Keratinocyte (primary cell): Measurements from ENCODE around the gene NRSN1. TPM values are rescaled to one million over a fixed set of nuclear protein-coding genes. Genes with fewer than 3 reads are reported as not detected.

Source experiments
- DNase-seq: peaks from one replicate; pipeline ENCODE4 v3.0.0-alpha.2; 2011; ENCODE audit warnings: low read depth, missing footprints, low spot score
- FAIRE-seq: peaks from 2 replicates; lab custom pipeline; 2011; peaks lifted over from hg19 to GRCh38; lab: Jason Lieb, UNC
- H2AFZ ChIP-seq: 2 replicates; pipeline ENCODE4 v1.6.0; 2012; ENCODE audit warnings: low read length, control low read depth, inconsistent platforms; ENCODE audit not compliant: control insufficient read depth
- H3K27ac ChIP-seq: 2 replicates; pipeline ENCODE4 v1.5.1; 2011; ENCODE audit warnings: low read length; ENCODE audit not compliant: control insufficient read depth, insufficient read depth
- H3K27me3 ChIP-seq: 3 replicates; pipeline ENCODE4 v1.6.0; 2011; ENCODE audit warnings: low read length; ENCODE audit not compliant: control insufficient read depth, insufficient read depth; ENCODE audit errors: extremely low read depth
- H3K36me3 ChIP-seq, 2 experiments: 2 replicates in 1 of 2; 3 replicates in 1 of 2; pipeline ENCODE4 v1.5.1; 2011; ENCODE audit warnings: low read length in 2 of 2, mild to moderate bottlenecking in 1 of 2; ENCODE audit not compliant: control insufficient read depth in 2 of 2, insufficient read depth in 2 of 2; ENCODE audit errors: extremely low read depth in 1 of 2
- H3K4me1 ChIP-seq: 3 replicates; pipeline ENCODE4 v1.5.1; 2011; ENCODE audit warnings: low read length; ENCODE audit not compliant: control insufficient read depth, insufficient read depth; ENCODE audit errors: extremely low read depth
- H3K4me2 ChIP-seq: 3 replicates; pipeline ENCODE4 v1.6.0; 2011; ENCODE audit warnings: low read depth, low read length; ENCODE audit not compliant: control insufficient read depth, insufficient read depth; ENCODE audit errors: extremely low read depth
- H3K4me3 ChIP-seq, 3 experiments: fragments of 200-600 bp in 1 of 3; sonication (generic) in 1 of 3; 2 replicates in 2 of 3; 3 replicates in 1 of 3; pipeline ENCODE4 v1.5.1; 2011 to 2016; ENCODE audit warnings: low read length in 3 of 3, mild to moderate bottlenecking in 3 of 3, control low read depth in 2 of 3, inconsistent platforms in 1 of 3, low read depth in 1 of 3, mixed read lengths in 1 of 3, mixed run types in 1 of 3, moderate library complexity in 1 of 3; ENCODE audit not compliant: control insufficient read depth in 2 of 3, insufficient read depth in 2 of 3; ENCODE audit errors: extremely low read depth in 1 of 3
- H3K79me2 ChIP-seq: 2 replicates; pipeline ENCODE4 v1.6.0; 2012; ENCODE audit warnings: low read length; ENCODE audit not compliant: control insufficient read depth, insufficient read depth
- H3K9ac ChIP-seq: 3 replicates; pipeline ENCODE4 v1.6.0; 2011; ENCODE audit warnings: low read length; ENCODE audit not compliant: control insufficient read depth, insufficient read depth; ENCODE audit errors: extremely low read depth
- H3K9me1 ChIP-seq: 3 replicates; pipeline ENCODE4 v1.6.0; 2011; ENCODE audit warnings: low read length; ENCODE audit not compliant: control insufficient read depth, insufficient read depth; ENCODE audit errors: extremely low read depth
- H3K9me3 ChIP-seq: 2 replicates; pipeline ENCODE4 v1.5.1; 2012; ENCODE audit warnings: low read depth, low read length; ENCODE audit not compliant: control insufficient read depth
- H4K20me1 ChIP-seq: 3 replicates; pipeline ENCODE4 v1.6.0; 2011; ENCODE audit warnings: low read length; ENCODE audit not compliant: control insufficient read depth, insufficient read depth; ENCODE audit errors: extremely low read depth
- EZH2 ChIP-seq: IDR thresholded peaks from one replicate; pipeline ENCODE4 v1.6.1; 2012; ENCODE audit warnings: inconsistent platforms, mild to moderate bottlenecking, low read length, moderate library complexity
- dilution Hi-C: fragments of 300-500 bp; cut with MboI; formaldehyde crosslinking; loops from one replicate; pipeline ENCODE4 v1.7.0; 2020; ENCODE audit warnings: low sequenced_read_pairs; ENCODE audit not compliant: extremely low pct_ligation_motif_present
- polyA plus RNA-seq, 5 experiments: library from polyadenylated mRNA; depleted of rRNA in 3 of 5; stranded (reverse) in 3 of 5; stranded (forward) in 1 of 5; unstranded in 1 of 5; fragments of >200 nt; gene quantifications; 1 replicate in 1 of 5; 2 replicates in 3 of 5; 3 replicates in 1 of 5; pipeline versions ENCODE4 v1.2.1 to v1.2.3, GENCODE V29; 2011 to 2012; ENCODE audit warnings: missing spikeins in 2 of 5, low read depth in 1 of 5, low replicate concordance in 1 of 5
- small RNA-seq, 3 experiments: library from RNA; depleted of rRNA; stranded (forward); fragments of <200 nt; gene quantifications; one replicate each; pipeline ENCODE3, GENCODE V24; 2012; ENCODE audit warnings: low read depth in 3 of 3, low replicate concordance in 1 of 3; ENCODE audit not compliant: insufficient read length in 3 of 3
- TF ChIP-seq, protein P1 (sequence below), 3 experiments: IDR thresholded peaks in 1 of 3; conservative IDR thresholded peaks in 1 of 3; optimal IDR thresholded peaks in 1 of 3; 2 replicates in 2 of 3; 3 replicates in 1 of 3; pipeline versions ENCODE3 to v1.5.1; 2011; ENCODE audit warnings: low read length in 3 of 3, mild to moderate bottlenecking in 3 of 3, moderate library complexity in 2 of 3, control low read depth in 1 of 3, inconsistent platforms in 1 of 3; ENCODE audit not compliant: insufficient read depth in 2 of 3; ENCODE audit errors: extremely low read depth in 1 of 3

Gene NRSN1
- polyA plus RNA-seq, 1 donor (not counting 4 experiments of a cell fraction or from before 2014, with no cell fraction given): not detected

DNA sequence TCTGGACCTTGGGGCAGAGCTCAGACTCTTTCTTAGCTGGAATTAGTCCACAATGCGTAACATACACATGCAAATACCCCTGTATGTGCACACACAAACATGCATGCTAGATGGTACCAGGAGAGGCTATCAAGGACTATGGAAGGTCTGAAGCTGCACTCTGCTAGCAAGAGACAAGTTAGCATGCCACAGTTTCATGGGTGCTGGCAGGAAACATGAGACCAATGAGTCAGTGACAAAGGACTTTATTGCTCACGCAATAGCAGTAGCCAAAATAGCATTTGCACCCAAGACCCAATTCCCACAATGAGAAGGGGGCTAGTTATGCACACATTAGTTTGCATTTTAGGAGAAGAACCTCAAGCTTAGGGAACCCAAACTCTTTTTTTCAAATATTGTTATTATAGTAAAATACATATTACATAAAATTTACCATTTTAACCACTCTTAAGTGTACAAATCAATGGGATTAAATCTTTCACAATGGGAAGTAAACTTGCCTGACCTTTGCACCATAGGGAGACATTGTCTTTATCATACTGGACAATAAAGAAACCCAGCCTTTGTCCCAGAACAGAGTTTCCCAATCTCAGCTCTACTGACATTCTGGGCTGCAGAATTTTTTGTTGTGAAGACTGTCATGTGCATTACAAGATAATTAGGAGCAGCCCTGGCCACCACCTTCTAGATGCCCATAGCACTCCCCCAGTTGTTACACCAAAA lies 69.1 kb downstream of the NRSN1 start:
- no peak overlapping the region for H3K27ac ChIP-seq
- TF ChIP-seq, protein P1, sequence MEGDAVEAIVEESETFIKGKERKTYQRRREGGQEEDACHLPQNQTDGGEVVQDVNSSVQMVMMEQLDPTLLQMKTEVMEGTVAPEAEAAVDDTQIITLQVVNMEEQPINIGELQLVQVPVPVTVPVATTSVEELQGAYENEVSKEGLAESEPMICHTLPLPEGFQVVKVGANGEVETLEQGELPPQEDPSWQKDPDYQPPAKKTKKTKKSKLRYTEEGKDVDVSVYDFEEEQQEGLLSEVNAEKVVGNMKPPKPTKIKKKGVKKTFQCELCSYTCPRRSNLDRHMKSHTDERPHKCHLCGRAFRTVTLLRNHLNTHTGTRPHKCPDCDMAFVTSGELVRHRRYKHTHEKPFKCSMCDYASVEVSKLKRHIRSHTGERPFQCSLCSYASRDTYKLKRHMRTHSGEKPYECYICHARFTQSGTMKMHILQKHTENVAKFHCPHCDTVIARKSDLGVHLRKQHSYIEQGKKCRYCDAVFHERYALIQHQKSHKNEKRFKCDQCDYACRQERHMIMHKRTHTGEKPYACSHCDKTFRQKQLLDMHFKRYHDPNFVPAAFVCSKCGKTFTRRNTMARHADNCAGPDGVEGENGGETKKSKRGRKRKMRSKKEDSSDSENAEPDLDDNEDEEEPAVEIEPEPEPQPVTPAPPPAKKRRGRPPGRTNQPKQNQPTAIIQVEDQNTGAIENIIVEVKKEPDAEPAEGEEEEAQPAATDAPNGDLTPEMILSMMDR (optimal IDR thresholded peaks at IDR 0.05 in 1 of 3, IDR thresholded peaks at IDR 0.05 in 1 of 3, conservative IDR thresholded peaks at IDR 0.05 in 1 of 3; ENCODE audit: extremely low read depth in 1 of 3, insufficient read depth in 2 of 3, low read length in 3 of 3): no peak
- TF ChIP-seq EZH2: no peak
- FAIRE-seq: no peak
- no peaks in the 10 kb centered on the region for H4K20me1 ChIP-seq
- H3K4me3 ChIP-seq: no peak overlapping the region
- dilution Hi-C loops: no loop called here
- H3K27me3 ChIP-seq: no peaks in the 10 kb centered on the region
- no peak overlapping the region for H3K9ac ChIP-seq
- DNase-seq: no peak
- H3K9me3 ChIP-seq: no peaks in the 10 kb centered on the region
- H3K4me2 ChIP-seq: no peak overlapping the region
- no peaks in the 10 kb centered on the region for H3K9me1 ChIP-seq
- no peaks in the 10 kb centered on the region for H3K36me3 ChIP-seq
- H2AFZ ChIP-seq: no peak overlapping the region
- no peaks in the 10 kb centered on the region for H3K4me1 ChIP-seq
- H3K79me2 ChIP-seq: no peaks in the 10 kb centered on the region

DNA sequence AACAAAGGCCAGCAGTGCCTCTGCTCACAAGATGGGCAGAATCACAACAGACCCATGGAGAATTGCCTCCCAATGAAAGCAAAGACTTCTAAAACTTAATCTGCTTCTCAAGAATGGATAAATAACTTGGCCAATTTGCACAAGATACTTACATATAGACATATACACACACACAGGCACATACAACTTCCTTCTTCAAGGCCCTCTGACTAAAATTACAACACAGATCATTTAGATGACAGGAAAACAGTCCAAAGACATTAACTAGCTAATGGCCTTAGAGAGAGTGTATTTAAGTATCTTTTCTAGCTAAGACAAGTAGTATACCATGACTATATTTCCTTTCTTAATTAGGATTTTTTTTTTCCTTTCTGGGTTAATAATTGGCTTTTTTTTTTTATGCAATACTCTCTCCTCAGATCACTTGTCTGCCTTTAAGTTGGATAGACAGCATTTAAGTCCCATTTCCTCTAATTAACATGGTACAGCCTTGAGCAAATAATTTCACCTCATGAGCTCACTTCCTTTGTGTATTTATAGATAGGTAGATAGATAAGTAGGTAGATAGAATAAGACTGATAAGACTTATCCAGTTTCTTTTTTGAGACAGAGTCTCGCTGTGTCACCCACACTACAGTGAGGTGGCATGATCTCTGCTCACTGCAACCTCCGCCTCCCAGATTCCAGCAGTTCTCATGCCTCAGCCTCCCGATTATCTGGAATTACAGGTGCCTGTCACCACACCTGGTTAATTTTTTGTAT lies 70.0 kb downstream of the NRSN1 start:
- H4K20me1 ChIP-seq: no peaks in the 10 kb centered on the region
- no peaks in the 10 kb centered on the region for H3K79me2 ChIP-seq
- TF ChIP-seq, protein P1 (optimal IDR thresholded peaks at IDR 0.05 in 1 of 3, IDR thresholded peaks at IDR 0.05 in 1 of 3, conservative IDR thresholded peaks at IDR 0.05 in 1 of 3; ENCODE audit: extremely low read depth in 1 of 3, insufficient read depth in 2 of 3, low read length in 3 of 3): no peak
- TF ChIP-seq EZH2: no peak
- H3K9me1 ChIP-seq: no peaks in the 10 kb centered on the region
- H3K4me1 ChIP-seq: no peaks in the 10 kb centered on the region
- no peak overlapping the region for H2AFZ ChIP-seq
- H3K9ac ChIP-seq: no peak overlapping the region
- H3K27ac ChIP-seq: no peak overlapping the region
- no peak for FAIRE-seq
- no peak for DNase-seq
- H3K4me2 ChIP-seq: no peak overlapping the region
- no peaks in the 10 kb centered on the region for H3K27me3 ChIP-seq
- H3K36me3 ChIP-seq: no peaks in the 10 kb centered on the region
- dilution Hi-C loops: no loop called here
- no peak overlapping the region for H3K4me3 ChIP-seq
- no peaks in the 10 kb centered on the region for H3K9me3 ChIP-seq

Small RNA genes lying within 50 kb of the gene (small RNA-seq; reads per million reads assigned to genes)
- 0 reads per million in 3 experiments for gene RF00218

Other genes with a start within 250 kb of the NRSN1 start
- 0.03 to 0.10 TPM (median 0.08 TPM) in 3 replicates for gene DCDC2, start 231.8 kb downstream of the NRSN1 start, polyA plus RNA-seq